Peyer's patch (tissue), 4 donors: ENCODE measurements around the gene MRPL54.

Source experiments
- POLR2A ChIP-seq, 2 donors: fragments of 450-650 bp; IDR thresholded peaks; one replicate each; pipeline ENCODE4 v1.5.1; 2017; ENCODE audit warnings: antibody characterized with exemption in 2 of 2, mild to moderate bottlenecking in 2 of 2, moderate library complexity in 2 of 2
- TF ChIP-seq, protein P1 (sequence below), 6 experiments: fragments of 450-650 bp in 4 of 6; fragments of 200-600 bp in 2 of 6; sonication (generic) in 1 of 6; IDR thresholded peaks; one replicate each; pipeline ENCODE4 v1.5.1; 2017 to 2019; ENCODE audit warnings: antibody characterized with exemption in 6 of 6, mild to moderate bottlenecking in 3 of 6, moderate library complexity in 1 of 6

DNA sequence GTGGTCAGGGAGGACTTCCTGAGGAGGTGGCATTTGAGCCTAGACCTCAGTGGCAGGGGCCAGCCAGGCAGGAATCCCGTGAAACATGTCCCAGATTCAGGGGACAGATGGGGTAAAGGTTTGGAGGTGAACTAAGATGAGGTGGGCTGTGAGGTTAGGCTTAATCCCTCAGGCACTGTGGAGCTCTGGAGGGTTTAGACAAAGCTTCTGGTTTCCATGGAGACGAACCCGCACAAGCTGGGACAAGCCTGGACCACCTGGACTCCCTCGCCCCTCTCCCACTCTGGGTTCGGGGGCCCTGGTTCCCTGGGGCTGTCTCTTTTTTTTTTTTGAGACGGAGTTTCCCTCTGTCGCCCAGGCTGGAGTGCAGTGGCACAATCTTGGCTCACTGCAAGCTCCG, 38.6 kb upstream of the MRPL54 start:
- TF ChIP-seq, protein P1, sequence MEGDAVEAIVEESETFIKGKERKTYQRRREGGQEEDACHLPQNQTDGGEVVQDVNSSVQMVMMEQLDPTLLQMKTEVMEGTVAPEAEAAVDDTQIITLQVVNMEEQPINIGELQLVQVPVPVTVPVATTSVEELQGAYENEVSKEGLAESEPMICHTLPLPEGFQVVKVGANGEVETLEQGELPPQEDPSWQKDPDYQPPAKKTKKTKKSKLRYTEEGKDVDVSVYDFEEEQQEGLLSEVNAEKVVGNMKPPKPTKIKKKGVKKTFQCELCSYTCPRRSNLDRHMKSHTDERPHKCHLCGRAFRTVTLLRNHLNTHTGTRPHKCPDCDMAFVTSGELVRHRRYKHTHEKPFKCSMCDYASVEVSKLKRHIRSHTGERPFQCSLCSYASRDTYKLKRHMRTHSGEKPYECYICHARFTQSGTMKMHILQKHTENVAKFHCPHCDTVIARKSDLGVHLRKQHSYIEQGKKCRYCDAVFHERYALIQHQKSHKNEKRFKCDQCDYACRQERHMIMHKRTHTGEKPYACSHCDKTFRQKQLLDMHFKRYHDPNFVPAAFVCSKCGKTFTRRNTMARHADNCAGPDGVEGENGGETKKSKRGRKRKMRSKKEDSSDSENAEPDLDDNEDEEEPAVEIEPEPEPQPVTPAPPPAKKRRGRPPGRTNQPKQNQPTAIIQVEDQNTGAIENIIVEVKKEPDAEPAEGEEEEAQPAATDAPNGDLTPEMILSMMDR (IDR thresholded peaks at IDR 0.05), result no peak
- no peak for TF ChIP-seq POLR2A (IDR thresholded peaks at IDR 0.05)
